Right hindlimb (tissue), 1 donor: Measurements from ENCODE around the gene AGTRAP.
A peak's percentile ranks its signal among the peaks of the same experiment; 100 is the strongest.

ENCODE experiments used
- DNase-seq: peaks from one replicate; pipeline ENCODE4 v3.0.0-alpha.2; 2018

The AGTRAP gene

DNA sequence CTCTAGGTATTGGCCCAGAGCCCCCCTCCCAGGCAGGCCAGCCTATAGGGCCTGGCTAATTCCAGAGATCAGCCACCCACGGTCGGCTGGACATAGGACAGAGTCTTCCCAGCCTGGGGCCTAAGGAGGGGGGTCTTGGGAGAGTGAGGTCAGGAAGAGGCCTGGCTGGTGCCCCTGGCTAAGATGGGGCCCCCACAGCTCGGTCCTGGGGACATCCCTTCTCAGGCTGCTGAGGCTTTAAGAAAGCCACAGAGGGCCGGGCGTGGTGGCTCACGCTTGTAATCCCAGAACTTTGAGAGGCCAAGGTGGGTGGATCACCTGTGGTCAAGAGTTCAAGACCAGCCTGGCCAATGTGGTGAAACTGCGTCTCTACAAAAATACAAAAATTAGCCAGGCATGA is 28.6 kb downstream of the AGTRAP start:
- DNase-seq, result no peak

DNA sequence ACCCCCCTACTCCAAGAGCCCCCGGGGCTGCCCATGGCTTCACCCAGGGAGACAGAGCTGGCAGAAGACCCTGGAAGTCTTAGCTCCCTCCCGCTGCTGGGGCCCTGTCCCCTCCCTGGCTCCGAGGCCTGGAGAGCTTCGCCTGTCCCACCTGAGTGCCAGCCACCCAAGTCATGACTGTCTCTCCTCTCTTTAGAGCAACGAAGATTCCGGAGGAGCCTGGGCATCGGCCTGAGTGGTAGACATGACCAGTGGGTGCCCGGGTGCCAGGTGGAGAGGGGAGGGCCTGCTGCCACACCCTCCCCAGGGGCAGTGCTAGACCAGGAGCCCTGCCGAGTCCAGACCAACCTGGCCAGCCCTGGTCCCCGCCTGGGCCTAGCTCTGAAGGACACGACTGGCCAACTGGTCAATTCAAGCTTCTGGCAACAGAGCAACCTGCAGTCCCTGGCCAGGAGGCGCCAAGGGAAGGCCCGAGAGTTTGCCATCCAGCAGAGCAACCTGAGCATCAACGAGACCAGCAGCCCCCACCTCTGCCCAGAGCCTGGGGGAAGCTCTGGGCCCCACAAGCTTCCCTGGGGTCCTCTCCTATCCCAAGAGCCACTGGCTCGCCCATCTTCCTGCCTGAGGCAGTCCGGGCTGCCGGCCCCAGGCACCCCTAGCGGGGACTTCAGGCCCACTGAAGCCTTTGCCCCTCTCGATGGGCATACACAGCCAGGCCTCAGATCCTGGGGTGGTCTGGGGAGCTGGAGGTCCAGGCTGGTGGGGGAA is 29.9 kb downstream of the AGTRAP start:
- DNase-seq, result no peak

DNA sequence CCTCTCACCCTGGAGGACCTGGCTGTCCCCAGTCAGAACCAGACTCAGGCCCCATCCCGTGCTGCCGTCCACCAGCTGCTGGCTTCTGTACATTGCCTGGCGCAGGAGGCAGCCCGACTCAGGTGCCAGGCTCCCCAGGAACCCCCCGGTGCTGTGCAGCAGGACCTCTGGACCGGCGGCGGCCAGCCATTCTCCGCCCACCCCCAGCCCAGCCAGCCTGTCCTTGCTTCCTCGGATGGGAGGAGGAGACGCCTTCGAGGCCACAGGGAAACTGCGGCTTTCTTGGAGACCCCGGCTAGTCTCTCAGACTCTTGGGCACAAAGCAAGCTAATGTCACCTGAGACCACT is 30.5 kb downstream of the AGTRAP start:
- DNase-seq, result no peak

DNA sequence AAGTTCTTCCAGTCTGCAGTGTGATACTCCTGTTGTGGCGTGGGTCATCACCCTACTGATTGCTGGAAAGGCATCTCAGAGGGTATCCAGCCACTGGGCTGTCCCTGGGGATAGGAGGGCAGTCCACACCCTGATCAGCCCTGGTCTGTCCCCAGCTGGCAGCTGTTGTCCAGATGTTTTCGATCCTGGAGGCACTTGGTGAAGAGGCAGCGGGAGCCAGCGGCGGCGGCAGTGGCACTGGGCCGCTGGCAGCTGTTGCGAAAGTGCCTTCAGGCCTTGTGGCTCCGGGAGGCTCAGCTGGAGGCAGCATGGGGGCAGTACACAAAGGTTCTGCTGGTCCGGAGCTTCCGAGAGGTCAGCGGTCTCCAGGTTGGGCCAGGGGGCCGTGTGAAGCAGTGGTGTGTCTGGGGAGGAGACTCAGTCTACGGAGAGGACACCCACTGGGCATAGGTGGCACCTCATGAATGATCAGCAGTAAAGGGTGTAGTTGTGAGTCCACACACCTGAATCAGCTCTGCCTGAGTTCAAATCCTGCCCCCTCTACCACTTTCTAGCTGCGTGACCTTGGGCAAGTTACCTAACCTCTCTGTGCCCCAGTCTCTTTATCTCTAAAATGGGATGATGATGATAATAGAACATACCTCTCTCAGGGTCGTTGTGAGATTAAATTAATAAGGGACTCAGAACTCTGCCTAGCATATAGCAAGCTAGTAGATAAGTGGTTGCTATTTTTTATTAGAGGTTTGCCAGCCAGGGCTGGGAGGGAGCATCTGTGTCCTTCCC is 32.2 kb downstream of the AGTRAP start:
- peak; percentile 63 for DNase-seq

DNA sequence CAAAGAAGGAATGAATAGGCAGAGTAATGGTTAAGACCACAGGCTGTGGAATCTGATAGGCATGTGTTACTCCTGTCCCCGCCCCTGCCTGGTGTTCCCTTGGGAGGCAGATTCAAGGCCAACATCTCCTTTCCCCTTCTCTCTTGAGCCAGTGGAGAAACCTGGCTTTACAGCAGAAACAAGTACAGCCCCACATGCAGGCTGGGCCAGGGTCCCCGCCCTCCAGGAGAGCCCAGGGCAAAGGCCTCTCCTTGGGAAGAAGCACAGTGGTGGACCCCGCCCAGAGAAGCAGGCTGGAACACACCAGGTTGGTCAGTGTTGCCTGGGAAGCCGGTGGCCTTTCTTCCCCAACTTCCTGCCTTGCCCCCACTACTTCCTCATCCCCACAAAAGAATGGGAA is 32.9 kb downstream of the AGTRAP start:
- DNase-seq, result no peak

DNA sequence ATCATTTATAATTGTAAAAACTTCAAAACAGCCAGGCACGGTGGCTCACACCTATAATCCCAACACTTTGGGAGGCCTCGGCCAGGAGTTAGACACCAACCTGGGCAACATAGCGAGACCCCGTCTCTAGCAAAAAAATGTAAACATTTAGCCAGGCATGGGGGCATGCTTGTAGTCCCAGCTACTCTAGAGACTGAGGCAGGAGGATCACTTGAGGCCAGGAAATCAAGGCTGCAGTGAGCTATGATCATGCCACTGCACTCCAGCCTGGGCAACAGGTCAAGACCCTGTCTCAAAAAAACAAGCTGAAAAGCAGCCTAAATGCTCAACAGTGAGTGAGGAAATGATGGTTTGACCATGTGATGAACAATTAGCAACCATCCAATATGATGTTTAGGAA is 33.3 kb downstream of the AGTRAP start:
- no peak for DNase-seq

DNA sequence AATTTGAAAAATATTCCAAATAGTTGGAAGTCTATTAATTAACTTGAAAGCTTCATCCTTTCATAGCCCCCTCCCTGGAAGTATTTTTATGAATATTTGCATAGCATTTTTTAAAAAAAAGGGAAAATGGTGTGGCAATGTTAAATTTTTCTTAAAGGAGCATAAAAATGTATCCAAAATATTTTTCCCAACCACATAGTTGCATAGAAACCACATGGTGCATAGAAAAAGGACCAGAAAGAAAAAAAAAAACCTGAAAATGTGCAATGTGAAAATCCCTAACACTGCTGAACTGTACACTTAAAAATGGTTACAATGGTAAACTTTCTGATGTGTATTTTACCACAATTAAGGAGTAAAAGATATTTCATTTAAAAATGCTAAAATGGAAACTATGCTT is 34.1 kb downstream of the AGTRAP start:
- no peak for DNase-seq

DNA sequence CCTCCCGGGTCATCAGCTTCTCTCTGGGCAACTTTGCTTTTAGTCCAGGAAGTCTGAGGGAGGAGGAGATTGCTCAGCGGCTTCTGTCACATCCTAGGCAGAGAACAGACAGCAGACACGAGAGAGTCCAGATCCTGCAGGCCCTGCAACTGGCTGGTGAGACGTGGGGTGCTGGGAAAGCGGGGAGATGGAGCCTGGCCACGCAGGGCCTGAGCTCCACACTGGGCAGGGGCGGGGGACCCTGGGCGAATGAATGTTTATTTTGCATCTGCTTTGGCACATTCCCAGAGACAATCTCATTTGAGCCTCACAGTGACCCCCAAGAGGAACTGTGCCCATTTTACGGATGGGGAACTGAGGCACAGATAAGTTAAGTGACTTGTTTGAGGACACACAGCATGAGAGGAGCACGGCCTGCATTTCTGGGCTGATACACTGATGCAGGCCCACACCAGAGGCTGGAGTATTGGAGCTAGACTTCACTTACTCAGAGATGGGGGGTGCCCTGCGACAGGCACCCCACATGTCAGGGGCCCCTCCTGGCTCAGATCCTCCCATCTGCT is 35.6 kb downstream of the AGTRAP start:
- DNase-seq, result no peak

DNA sequence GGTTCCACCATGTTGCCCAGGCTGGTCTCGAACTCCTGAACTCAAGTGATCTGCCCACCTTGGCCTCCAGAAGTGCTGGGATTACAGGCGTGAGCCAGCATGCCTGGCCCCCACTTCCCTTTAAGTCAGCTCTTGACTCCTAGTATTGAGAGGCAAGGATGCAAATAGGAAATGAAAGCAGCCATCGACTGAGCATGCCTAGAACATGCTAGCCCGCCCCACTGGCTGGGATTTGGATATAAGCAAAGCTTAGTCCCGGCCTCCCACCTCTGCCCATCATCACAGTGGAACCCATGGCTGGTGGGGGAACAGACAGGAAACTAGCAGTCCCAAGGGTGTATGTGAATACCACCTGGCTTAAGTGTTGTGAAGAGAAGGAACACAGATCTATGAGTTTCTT is 36.5 kb downstream of the AGTRAP start:
- no peak for DNase-seq

DNA sequence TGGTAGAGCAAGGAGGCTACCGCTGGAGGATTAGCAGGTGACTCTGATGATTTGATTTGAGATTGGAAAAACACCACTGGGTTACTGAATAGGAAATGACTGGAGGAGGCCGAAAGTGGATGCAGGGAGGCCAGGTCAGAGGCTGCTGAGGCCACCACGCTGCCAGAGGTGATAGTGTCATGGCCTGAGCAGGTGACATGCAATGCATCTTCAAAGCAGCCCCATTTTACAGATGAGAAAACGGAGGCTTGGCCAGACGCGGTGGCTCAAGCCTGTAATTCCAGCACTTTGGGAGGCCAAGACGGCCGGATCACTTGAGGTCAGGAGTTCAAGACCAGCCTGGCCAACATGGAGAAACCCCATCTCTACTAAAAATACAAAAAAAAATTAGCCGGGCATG is 38.8 kb downstream of the AGTRAP start:
- DNase-seq, result no peak

DNA sequence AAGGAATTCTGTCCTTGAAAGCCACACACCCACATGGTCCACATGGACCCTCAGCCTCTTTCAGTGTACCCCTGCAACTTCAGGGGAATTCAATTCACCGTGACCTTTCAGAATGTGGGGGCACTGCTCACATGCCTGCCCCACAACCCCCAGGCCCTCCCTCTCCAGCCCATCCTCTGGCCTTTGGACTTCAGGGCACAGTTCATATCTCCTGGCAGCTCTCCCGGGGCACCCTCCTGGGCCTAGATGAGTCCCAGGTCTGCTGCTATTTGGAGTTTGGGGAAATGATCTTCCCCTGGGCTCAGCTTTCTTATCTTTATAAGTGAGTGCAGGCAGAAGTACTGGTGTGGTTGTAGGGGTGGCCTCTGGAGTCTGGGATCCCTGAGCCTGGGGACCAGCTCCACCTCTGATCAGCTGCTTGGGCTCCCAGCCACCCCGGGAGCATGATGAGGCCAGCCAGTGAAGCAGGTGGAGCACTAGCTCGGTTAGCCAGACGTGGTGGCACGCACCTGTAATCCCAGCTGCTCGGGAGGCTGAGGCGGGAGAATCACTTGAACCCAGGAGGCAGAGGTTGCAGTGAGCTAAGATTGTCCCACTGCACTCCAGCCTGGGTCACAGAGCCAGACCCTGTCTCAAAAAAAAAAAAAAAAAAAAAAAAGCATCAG is 41.9 kb downstream of the AGTRAP start:
- DNase-seq, result no peak

DNA sequence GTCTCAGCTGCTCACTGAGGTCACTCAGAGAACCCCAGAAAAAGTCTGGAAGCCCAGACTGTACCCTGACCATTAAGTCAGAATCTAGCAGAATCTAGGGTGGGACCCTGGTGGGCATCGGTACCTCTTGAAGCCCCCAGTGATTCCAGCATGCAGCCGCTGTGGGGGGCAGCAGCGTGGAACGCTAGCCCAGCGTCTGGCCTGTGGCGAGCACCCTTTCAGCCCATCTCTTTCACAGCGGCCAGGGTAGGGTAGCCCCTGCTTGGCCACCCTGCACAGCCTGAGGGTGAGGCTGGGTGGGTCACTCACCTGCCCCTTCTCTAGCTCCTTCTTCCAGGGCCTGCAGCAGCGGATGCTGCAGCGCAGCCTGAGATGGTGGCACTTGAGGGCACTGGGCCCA is 42.4 kb downstream of the AGTRAP start:
- no peak for DNase-seq

DNA sequence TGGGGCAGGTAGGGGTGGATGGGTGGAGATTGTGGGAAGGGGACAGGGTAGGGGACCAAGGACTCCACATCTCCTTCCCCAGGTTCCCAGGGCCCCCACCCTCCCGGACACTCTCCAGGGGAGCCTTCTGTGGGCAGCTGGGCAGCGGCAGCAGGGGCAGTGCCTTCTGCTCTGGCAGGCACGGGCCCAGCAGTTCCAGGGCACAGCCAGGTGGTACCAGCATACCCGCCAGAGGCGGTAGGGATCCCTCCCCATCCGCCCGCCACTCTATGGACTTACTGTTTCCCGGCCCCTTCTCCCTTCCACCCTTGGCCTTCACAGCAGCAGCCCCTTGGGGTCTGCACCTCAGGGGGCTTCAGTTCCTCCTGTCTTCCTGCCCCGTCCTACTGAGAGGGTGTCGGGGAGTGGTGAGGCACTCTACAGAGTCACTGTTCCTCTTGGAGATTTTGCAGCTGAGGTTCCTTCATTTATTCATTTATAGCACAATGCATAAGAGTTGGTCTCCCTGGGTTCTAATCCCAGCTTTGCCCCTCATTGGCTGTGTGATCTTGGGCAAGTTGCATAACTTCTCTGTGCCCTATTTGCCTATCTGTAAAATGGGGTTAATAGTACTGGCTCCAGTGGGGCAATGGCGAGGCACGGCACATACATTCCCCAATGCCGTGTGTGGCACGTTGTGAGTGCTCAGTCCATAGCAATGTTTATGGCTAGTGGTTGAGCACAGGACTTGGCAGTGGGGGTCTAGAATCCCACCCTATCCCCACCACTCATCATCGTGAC is 43.1 kb downstream of the AGTRAP start:
- DNase-seq, result no peak

DNA sequence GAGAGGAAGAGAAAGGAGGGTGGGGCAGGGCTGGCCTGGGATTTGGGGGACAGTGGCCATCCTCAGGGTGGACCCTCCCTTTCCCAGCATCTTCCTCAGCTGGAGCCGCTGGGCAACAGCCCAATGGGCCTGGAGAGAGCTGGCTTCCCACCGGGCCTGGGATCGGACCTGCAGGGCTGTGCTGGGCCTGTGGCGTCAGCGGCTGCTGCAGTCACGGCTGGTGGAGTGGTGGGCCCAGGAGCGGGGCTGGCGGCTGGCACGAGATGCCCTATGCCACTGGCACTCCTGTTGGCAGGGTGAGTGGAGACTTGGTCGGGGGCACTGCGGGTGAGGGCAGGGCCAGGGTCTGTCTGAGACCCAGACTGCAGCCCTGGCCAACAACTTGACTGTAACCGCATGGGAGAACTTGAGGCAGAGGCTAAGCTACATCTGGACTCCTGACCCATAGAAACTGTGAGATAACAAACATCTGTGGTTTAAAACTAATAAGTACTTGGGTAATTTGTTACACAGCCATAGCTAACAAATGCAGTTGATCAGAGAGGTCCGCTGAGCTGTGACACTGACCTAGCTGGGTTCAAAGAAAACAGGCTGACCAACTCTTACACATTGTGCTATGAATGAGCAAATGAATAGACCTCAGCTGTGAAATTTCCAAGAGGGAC is 43.9 kb downstream of the AGTRAP start:
- DNase-seq, result no peak

DNA sequence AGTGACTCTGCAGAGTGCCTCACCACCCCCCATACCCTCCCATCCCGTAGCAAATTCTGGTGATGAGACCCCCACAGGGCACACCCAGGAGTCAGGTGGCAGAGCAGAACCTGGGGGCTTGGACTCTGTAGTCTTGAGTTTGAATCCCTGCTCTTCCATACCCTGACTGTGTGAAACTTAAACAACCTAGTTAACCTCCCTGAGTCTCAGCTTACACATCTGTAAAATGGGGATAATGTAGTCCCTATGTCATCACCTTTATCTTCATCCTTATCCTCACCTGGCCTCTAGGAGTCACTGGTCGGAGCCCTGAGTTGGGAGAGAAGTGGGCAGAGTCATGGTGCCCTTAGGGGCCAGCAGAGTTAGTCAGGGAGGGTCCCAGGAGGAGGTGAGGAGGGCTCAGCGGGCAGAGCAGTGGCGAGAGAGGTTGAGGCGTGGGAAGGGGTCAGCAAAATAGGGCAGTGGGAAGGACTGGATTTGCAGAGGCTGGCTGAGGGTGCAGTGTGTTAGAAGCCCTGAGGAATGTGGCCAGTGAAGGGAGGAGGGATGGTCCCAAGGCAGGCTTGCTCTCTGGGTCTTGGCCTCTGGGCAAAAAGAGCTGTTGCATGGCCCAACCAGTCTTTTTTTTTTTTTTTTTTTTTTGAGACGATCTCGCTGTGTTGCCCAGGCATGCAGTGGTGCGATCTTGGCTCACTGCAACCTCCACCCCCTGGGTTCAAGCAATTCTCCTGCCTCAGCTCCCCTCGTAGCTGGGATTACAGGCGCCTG is 44.6 kb downstream of the AGTRAP start:
- no peak for DNase-seq

DNA sequence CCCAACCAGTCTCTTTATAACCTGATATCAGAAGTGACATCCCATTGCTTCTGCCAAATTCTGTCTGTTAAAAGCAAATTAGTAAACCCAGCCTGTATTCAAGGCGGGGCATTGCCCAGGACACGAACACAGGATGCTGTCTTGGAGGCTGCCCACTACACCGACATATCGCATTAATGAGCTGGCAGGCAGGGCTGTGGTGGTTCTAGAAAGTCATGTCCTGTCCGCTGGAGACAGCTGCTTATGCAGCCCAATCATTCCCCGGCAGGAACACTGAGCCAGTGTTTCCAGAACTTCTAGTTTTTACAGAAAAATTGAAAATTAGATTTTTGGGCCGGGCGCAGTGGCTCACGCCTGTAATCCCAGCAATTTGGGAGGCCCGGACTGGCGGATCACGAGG is 45.4 kb downstream of the AGTRAP start:
- no peak for DNase-seq

DNA sequence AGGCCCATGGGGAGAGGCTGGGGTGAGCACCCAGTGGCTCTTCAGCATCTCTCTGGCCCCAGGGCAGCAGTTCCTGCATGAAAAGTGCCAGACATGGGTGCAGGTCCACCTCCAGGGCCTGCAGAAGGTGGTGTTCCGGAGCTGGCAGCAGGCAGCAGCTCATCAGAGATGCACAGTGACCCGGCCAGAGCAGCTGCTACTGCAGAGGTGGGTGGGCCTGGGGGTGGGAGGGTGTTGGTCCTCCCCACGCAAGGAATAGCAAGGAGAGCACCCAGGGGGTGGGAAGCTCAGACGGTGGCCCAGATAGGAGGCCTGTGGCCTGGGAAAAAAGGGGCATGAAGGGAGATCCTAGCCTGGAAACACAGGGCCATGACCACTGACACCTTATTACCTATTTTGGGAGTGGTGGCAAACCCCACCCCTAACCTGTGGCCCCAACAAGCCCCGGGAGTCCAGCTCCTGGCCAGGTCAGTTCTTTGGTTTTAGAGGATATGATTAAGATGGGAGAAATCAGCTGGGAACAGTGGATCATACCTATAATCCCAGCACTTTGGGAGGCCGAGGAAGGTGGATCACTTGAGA is 46.3 kb downstream of the AGTRAP start:
- no peak for DNase-seq

DNA sequence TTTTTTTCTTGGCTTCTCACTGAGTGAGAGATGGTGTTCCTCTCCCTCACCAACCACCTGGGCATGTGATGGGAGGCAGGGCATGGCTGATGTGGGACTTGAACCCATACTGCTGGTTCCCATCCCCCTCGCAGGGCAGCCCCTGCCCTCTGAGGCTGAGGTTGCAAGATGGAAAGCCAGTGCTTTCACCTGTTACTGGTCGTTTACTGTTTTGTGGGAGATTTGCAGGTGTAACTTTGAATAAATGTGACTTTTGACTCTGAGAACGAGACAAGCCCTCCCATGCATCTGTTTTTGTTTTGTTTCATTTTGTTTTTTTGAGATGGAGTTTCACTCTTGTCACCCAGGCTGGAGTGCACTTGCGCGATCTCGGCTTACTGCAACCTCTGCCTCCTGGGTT is 47.6 kb downstream of the AGTRAP start:
- no peak for DNase-seq

DNA sequence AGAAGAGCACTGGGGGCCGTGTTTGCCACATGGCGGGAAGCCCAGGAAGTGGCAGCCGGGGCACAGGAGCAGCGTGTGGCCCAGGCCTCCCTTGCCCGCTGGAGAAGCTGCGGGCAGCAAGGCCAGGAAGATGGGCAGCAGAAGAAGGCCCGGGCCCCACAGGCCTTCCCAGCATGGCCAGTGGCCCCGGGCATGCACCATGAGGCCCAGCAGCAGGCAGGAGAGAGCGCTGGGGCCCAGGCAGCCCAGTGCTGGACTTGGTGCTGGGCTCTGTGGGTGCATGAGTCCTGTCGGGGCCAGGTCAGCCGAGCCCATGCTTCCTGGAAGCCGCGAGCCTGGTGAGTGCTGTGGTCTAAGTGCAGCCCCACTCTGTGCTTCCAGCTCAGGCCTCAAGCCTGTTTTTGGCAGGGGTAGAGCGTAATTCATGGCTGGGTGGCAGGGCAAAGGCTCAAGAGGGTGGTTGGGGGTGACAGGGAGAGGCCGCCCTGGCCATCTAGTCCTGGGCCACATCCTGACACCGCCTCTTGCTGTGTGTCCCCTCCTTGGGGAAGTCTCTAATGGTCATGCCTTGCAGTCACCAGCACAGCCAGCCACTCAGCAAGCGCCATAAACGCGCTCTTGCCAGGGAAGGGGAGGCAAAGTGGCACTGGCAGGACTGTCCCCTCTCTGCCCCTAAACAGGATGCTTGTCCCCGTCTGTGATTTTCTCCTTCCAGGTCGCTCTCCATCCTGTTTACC is 48.5 kb downstream of the AGTRAP start:
- no peak for DNase-seq

DNA sequence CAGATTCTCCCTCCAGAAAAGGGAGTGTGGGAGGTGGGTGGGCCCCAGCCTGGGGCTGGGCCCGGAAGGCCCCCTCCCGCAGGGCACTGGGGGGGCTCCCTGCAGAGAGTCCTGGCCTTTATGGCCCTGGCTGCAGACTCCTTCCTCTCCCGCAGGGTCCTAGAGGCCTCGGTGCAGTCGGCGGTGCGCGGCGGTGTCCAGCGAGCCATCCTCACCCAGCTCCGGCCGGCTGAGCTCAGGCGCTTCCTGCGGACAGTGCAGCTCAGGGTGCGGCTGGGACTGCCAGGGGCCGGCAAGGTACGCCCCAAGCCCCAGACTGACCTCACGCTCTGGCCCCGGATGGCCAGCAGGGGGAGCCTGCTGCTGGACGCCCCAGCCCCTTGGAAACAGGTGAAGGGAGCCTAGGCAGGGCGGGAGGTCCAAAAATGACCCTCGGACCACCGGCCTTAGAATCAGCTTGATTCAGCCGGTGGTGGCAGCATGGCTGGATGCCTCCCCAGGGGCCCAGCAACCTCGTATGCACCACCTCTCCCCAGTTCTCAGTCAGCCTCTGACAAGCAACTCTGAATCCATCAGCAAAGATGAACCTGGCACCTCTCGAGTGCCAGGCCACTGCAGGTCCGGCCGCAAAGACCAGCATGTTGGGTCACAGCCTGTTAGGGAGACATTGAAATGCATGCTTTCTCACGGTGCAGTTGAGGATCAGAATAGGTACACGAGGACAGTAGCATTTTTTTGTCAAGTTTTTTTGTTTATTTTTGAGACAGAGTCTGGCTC is 49.2 kb downstream of the AGTRAP start:
- peak; percentile 57 for DNase-seq
